Measurements from ENCODE around the gene AUTS2.

The AUTS2 gene

DNA sequence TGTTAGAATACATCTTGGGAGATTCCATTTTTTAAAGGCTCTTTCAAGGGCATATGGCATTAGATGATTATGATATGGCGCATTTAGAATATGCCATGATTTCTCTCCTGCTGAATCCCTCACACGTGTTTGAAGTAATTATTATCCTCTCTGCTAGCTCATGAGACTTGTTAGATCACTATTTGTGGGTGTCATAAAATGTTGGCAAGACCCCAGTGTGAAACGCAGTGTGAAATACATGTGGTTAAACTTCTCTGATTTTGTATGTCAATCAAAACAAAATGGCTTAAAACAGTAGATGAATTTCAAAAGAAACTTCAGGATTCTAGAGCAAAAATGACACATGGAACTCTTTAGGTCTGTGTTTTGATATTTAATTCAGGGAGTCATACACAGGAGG, 560.8 kb downstream of the AUTS2 start:
- DNase-seq, result no peak

DNA sequence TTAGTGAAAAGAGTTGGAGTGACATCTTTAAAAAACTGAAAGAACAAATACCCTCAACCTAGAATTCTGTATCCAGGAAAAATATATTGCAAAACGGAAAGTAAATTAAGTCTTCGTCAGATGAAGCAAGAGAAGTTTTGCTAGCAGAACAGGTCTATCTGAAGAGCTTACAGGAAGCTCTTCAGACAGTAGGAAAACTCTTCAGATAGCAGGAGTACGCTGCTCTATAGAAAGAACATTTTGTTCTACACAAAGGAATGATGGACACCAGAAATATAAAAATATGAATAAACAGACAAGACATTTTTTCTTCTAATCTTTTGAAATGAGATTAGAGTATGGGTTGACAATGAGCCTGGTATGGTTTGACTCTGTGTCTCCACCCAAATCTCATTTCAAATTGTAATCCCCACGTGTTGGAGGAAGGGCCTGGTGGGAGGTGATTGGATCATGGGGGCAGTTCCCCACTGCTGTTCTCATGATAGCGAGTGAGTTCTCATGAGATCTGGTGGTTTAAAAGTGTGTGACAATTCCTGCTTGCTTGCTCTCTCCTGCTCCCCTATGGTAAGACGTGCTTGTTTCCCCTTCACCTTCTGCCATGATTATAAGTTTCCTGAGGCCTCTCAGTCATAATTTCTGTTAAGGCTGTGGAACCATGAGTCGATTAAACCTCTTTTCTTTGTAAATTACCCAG, 567.3 kb downstream of the AUTS2 start:
- no peak for DNase-seq

DNA sequence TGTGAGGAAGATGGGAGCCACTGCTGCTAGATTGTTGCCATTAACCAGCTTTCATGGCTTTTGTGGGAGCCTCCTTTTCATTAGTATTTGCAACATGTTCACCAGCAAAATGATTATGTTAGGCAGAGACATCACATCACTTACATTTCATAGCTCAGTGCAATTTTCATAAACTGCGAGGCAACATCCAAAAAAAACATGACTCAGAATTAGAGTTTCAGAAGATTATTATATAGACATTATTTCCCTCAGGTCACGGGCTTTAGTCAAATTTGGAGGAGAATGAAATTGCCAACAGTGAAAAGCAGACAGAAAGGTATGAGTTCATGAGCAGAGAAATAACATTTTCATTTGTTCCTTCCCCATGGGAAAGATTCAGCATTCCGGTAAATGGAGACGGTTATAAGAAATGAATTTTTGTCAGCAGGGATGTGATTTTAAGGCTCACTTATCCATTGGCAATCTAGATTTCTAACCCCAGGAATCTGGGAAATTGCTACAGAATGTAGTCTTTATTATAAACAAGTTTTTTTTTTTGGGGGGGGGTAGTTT, 573.2 kb downstream of the AUTS2 start:
- no peak for DNase-seq

DNA sequence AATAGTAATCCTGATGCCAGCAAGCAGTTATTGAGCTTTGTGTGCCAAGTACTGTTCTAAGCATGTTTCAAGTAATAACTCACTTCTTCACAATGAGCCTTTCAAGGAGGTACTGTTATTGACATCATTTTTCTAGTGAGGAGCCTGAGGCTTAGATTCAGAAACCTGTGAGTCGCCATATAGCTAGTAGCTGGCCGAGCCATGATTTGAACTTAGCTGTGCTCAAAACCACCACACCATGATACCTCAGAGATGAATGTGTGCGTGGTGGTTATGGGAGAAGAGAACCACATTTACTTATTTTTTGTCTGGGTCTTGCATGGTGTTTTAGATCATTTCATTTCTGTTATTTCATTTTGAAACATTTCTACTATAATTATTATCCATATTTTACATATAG, 578.9 kb downstream of the AUTS2 start:
- DNase-seq, result no peak

DNA sequence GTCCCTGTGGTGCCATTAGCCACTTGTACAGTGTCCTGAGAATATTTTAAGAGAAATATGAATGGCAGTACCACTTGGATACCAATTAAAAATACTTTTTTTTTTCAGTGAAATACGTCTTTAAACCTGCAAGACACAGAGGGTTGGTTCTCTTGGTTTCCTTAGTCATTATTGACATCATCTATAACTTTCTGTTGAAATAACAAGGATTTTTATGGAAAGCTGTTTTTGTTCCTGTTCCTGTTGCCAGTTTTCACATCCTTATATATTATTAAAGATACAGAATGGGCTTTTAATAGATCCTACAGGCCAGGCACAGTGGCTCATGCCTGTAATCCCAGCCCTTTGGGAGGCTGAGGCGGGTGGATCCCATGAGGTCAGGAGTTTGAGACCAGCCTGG, 579.9 kb downstream of the AUTS2 start:
- DNase-seq, result peak; percentile 58

DNA sequence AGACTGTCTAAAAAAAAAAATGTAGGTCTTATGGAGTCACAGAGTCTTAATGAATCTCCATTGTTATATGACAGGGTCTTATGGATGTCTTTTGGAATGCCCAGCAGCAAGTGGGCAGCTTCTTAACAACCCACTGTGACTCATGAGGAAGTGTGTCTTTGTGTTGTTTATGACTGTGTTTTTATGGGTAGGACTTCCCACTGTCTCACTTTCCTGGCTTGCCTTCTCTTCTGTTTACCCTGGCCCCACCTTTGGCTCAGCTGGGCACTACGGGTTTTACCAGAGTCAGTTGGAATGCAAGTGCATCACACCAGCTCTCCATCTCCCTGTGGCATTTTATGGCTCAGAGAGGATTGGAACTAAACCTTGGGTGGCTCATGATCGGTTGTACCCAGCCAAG, 580.5 kb downstream of the AUTS2 start:
- DNase-seq, result peak; percentile 62

DNA sequence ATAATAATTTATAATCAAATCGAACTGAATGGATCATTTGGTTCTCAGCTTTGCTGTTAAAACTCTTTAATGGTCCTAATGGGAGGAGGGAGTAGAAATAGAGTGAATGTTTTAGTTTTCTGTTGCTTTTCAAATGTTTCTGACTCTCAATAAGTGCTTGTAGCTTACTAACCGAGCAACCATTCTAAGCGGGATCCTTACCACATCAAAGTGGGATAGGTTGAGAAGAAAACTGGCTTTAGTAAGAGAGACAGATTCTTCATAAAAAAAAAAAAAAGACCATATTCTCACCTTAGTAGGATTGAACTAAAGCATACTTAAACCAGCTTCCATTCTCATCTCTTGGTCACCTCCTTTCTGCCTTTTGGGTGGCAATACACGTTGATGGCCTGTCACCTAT, 584.2 kb downstream of the AUTS2 start:
- DNase-seq, result no peak

DNA sequence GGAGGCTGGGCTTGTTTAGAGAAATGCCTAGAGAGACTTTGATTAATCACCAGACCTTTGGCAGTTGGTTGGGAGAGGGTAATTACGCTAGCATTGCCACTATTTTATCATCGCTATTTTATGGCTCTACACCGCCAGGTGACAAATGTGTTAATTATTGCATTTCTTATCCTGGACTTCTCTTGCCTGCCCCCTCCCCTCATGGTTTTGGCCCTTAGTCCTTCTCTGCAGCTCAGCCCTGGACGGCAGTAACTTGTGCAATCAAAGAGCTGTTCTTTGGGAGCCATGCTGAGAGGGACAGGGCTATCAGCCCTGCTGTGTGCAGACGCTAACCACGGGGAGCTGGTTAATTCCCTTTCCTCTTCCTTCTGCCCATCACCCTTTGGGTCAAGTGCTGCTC, 585.0 kb downstream of the AUTS2 start:
- DNase-seq, result no peak

DNA sequence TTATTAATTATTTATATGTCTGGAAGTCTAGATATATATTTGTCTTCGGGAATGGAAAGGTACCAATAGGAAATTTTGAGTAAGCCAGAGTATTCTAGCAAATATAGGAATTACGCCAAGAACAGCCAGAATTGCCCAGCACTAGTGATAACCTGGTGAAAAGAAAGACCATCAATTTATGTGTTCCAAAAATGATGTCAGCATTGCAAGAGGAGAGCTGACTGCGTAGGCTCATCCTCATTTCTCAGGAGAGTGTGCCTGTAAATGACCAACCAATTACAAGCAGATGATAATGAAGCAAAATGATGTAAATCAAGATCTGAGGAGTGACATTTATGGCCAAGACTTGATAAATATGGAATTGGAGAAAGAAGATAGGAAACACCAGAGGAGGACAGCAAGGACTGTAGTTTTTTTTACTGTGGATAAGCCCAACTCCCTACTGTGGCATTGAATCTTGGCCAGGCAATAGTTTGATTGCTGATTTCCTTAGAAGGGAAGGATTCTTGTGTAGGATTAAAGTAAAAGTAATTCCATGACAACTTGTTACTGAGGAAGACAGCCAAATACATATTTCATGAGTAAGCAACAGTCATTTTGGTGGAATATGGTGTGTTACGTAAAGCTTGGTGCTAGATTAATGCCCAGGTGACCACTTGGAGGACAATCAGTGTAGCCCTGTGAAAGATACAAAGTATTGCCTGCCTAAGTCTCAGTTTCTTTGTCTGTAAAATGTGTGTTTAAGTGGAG, 590.8 kb downstream of the AUTS2 start:
- DNase-seq, result no peak

DNA sequence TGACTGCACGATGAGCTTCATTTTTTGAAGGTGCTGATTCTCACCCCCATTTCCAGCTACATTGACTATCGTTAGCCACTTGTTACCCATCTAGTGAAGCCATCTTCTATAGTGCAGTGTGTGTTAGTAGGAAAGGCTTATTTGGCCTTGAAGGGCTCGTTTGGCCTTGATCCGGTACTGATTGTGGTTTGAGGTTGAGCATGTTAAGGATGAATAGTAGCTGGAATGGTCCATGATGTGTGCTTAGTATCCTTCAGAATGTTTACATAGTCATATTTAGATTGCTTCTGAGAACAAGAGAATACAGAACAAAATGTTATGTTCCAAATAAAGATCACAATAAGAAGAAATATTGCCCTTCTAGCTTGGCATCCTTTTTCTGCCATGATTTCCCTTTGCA, 591.5 kb downstream of the AUTS2 start:
- DNase-seq, result no peak

DNA sequence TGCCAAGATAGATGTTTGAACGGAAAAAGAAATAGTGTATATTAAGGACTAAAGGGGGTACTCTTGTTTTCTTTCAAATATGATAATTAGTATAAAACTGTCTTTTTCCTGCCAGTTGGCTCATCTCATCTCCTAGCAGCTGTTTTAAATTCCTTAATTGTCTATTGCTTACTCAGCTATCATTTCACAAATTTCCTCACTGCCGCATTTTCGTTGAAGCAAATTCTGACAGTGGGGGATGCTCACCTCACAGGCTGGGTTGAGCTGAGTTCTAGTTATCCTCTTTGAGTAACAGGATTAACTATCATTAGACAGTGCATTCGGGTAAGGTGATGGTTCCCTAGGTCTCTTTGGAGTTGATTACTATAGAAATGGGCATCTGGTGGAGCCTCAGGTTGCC, 592.0 kb downstream of the AUTS2 start:
- no peak for DNase-seq

DNA sequence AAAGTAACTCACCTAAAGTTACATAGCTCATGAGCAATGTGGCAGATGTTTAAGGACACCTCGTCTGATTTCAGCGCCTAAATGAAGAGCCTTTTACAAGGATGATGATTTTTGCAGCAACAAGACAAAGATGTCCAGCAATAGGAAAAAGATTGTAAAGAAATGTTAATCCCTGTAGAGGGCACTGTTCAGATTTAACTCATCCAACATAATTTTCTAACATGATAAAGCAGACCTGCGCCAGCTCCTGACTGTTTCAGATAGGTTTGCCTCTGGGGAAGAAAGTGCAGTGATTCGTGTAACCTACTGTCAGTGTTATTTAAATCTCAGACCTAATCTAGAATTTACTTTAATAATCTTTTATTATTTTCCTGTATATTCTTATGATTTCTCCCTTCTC, 595.2 kb downstream of the AUTS2 start:
- DNase-seq, result no peak

DNA sequence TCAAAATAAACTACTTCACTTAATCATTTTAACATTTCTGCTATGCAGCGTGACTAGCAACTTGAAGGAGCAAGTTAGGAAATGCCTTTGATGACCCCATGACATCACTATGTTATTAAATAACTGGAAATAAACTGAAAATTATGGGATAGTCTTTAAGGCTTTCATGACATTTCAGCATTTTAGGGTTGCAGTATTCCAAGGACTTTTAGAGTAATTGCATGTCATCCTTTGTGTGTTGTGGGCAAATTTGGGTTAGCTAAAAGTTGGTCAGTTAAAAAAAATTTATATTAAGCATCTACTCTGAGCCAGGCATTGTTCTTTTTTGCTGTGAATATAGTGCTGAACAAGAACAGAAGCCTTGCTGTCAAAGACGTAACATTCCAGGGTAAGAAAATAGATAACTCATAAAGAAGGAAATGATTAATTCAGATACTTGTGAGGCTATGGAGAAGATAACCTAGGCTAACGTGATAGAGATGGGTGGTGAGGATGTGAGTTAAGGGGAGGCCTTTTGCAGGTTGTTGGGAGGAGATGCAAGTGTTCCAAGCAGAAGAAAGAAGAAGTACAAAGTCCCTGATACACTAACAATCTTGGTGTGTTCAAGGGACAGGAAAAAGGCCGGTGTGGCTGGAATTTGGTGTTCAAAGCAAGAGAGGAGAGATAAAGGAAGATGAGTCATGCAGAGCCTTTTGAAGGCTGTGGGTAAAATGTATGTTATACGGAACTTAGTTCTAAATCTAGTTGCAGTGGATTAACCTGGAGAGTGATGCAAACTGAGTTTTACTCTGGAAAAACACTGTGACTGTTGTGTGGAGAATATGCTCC, 610.2 kb downstream of the AUTS2 start:
- no peak for DNase-seq

DNA sequence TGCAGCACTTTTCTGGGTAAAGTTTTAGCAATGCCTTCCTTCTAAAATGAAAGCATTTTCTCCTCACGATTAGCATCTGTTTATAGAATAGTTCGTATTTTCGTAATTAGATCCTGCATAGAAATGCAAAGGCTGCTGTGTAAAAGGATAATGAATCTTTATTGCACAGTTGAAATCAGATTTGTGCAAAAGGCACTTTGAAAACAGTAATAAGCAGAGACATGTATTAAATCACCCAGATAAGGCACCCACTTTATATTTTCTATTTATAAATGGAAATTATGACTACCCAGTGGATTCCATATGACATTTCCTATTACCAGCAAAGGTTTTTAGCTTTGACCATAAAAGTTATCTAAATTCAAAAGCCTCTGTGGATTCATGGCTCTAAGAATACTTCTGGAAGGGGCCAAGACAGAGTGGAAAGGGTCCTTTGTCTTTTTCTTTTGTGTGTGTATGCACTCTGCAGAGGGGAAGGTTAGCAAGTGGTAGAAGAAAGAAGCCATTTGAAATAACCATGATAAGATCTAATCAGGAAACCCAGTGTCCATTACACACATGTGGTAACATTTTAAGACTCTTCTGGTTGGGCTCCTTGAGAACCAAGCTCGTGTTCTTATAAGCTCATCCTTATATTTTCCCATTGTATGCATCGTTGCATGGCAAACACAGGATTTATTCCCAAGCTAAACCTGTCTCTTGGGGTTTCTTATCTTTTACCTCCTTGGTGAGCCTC, 612.1 kb downstream of the AUTS2 start:
- DNase-seq, result no peak

DNA sequence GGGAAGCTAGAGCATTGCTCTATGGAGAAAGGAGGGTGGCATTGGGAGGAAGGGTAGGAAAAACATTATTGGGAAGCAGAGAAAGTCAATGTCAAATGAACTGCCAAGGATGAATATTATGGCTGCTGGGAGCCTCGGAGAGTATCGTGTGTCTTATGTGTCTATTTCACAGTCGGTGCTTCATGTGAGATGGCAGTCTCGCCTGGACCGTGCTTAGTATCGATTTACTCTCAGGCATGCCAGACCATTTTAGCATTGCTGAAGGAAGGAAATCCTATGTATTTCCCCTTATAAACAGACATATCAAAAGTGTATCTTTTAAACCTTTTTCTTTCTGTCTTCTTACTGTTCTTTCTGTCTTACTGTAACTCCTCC, 612.6 kb downstream of the AUTS2 start:
- DNase-seq, result no peak

DNA sequence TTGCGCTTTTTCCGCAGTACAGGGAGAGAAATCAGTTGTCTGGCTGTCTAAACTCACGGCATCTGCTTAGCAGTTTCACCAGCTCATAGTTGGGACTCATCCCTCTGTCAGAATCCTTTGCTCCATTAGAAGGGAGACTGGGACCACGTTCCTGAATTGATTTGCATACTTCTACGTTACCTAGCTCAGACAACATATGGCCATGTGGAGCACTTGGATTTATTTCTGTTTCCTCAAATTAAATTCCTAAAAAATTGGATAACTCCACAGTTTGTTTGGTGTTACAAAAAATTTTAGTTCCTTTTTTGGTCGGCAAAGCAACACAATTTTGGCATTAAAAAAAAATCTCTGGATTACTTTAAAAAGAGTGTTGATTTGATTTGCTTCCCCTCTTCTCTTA, 614.0 kb downstream of the AUTS2 start:
- no peak for DNase-seq

DNA sequence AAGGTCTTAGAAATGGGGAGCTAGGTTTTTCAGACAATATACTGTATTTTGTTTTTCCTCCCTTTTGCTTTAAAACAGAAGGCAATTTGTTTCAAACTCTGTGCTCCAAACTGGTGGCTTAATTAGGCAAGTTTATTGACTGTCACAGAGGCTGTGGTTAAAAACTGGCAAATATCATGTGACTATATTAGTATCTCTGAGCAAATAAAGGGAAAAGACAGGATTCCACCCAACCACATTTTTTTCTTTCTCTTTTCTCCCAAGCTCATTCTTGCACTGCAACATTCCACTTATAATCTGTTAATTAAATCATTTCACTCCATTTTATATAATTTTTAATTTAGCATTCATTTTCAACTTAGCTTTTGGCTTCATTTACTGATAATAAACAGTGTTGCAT, 615.8 kb downstream of the AUTS2 start:
- no peak for DNase-seq

DNA sequence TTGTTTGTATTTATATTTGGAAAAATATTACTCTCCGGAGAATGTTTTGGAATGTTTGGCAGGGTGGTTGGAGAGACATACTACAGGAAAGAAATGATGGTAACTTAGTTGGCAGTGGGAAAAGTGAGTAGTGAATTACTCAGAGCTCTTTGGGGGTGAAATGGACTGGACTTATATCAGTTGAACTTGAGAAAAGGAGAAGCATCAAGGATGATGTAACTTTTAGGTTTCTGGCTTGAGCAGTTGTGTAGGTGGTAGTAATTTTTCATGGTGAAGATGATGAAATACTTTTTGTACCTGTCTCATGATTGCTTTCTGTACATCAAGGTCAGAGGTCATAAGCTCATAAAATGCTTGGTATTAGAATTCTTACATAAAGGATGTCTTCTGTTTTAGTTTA, 617.2 kb downstream of the AUTS2 start:
- peak; percentile 52 for DNase-seq

DNA sequence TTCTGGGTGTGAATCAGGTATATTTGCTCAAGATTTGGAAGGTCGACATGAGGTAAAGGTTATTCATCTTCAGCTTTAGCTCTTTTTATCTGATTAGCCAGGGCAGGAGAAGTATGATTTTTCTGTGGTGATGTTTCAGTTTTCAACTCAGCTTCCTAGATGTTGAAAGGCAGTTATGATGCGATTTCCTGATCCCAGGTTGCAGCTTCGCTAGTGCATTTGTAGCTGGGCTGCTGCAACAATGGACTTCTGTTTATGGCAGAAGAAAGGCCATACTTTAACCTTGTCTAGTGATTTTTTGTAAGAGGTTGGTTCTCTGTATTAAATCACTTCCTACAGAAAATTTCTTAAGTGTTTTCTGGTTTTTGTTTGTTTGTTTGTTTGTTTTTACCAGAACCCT, 619.3 kb downstream of the AUTS2 start:
- no peak for DNase-seq

DNA sequence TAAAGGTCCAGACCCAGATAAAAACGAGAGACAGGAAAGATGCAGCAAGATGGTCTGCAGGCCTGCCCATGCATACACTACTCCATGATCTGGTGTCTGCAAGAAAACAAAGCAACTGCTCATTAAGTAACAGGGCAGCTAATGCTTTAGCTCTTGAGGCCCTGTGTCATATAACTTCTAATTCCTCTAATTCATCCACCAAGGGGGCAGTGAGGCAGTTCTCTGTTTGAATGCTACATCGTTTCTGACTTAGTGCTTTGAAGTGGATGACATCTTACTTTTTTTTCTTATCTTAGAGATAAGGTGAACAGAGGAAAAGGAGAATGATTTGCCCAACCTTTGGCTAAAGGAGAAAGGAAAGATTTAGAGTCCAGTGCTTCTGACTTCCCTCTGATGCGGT, 619.7 kb downstream of the AUTS2 start:
- no peak for DNase-seq

DNA sequence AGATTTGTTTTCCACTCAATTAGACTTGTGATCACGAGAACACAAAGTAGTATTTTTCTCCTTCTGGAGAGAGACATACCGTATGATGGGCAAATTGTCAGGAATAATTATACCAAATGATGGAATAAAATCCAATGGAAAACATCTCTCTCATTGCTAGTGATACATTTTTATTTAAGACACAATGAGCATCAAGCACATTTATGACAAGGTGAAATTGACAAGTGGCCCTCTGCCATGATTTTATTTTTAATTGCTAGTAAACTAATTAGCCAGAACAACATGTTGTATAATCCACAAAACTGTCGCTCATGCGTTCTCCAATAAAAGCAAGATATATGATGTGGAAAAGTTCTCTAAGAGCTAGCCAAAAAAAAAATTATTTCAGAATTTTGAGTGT, 620.8 kb downstream of the AUTS2 start:
- DNase-seq, result no peak

DNA sequence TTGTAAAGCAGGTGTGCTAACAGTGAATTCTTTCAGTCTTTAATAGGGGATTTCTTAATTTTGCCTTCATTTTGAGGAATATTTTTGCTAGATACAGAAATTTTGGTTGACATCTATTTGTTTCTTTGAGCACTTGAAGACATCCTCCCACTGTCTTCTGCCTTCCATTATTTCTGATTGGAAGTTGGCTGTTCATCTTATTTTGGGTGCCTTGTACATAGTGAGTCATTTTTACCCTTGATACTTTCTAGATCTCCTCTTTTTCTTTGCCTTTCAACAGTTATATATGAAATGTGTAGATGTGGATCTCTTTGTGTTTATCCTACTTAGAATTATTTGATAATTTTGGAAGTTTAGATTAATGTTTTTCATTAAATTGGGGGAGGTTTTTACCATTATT, 631.0 kb downstream of the AUTS2 start:
- DNase-seq, result no peak

DNA sequence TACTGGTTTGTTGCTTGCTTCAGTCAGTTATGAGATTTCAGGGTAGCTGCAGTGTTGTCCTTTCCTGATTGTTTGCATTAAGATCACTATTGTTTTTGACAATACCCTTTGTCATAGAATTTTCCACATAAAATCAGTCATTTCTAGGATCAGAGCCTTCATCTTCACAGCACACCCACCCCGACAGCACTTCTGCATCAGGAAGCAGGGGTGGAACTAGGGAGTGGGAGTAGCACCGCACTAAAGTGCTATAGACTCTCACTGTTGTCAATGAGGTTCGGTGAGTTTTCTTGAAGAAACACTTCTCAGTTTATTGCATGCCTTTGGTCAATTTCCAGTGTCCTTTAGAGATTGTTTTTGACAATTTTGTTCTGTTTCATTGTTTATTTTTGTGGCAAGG, 632.5 kb downstream of the AUTS2 start:
- DNase-seq, result no peak

Measured in suppressor macrophage treated with lipopolysaccharide for 4 hours (primary cell).